BE2C (cell line): ENCODE data around the gene ATP4A.

ENCODE experiments used
- DNase-seq: peaks from one replicate; pipeline ENCODE4 v3.0.0-alpha.2; 2020
- H3K27me3 ChIP-seq: fragments of 250-450 bp; sonication (Bioruptor Pico); 2 replicates; pipeline ENCODE4 v1.5.1; 2020; ENCODE audit warnings: mild to moderate bottlenecking
- H3K36me3 ChIP-seq: fragments of 250-450 bp; sonication (Bioruptor Pico); 2 replicates; pipeline ENCODE4 v1.5.1; 2020; ENCODE audit warnings: mild to moderate bottlenecking
- H3K4me1 ChIP-seq: fragments of 250-450 bp; sonication (Bioruptor Pico); 2 replicates; pipeline ENCODE4 v1.5.1; 2020
- H3K4me3 ChIP-seq: 2 replicates; pipeline ENCODE4 v1.5.1; 2011; ENCODE audit warnings: low read depth, low read length
- H3K9me3 ChIP-seq: fragments of 250-450 bp; sonication (Bioruptor Pico); 2 replicates; pipeline ENCODE4 v1.5.1; 2020
- TF ChIP-seq, protein P1 (sequence below): IDR thresholded peaks from 2 replicates; pipeline ENCODE4 v1.5.1; 2012; ENCODE audit warnings: mild to moderate bottlenecking, low read depth, low read length

ATP4A gene

DNA sequence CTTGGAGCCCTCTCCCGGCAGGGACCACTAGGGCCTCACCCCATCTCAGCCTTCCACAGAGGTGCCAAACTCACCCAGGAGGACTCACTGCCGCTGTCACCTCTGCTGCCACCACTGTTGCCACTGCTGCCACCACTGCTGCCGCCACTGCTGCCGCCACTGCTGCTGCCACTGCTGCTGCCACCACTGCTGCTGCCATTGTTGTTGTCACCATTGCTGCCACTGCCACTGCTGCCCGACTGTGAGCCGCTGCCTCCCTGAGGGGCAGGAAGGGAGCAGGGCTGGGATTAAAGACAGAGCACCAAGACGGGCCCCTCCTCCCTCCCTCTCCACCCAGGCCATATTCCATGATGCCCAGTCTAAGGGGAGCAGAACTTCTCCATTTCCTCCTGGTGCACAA, 52.1 kb downstream of the ATP4A start:
- TF ChIP-seq, protein P1, sequence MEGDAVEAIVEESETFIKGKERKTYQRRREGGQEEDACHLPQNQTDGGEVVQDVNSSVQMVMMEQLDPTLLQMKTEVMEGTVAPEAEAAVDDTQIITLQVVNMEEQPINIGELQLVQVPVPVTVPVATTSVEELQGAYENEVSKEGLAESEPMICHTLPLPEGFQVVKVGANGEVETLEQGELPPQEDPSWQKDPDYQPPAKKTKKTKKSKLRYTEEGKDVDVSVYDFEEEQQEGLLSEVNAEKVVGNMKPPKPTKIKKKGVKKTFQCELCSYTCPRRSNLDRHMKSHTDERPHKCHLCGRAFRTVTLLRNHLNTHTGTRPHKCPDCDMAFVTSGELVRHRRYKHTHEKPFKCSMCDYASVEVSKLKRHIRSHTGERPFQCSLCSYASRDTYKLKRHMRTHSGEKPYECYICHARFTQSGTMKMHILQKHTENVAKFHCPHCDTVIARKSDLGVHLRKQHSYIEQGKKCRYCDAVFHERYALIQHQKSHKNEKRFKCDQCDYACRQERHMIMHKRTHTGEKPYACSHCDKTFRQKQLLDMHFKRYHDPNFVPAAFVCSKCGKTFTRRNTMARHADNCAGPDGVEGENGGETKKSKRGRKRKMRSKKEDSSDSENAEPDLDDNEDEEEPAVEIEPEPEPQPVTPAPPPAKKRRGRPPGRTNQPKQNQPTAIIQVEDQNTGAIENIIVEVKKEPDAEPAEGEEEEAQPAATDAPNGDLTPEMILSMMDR = no peak
- DNase-seq = no peak
- H3K9me3 ChIP-seq = no peaks in the 10 kb centered on the region
- no peak overlapping the region for H3K4me3 ChIP-seq
- H3K27me3 ChIP-seq = peaks cover 62% of the 10 kb centered on the region
- H3K36me3 ChIP-seq = no peaks in the 10 kb centered on the region
- H3K4me1 ChIP-seq = no peaks in the 10 kb centered on the region

DNA sequence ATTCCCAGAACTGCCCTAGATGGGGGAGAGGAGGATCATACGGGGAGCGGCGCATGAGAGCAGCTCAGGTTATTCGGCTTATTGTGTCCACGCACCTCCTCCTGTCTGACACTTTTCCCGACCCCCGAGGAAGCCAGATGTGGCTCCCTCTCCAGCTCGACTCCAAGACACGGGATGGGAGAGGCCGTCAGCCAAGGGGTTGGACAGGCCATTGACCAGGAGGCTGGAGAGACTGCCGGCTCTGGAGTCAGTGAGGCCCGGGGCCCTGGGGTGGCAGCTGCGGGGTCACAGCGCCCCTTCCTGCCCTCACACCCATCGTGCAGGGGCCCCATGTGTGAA, 52.9 kb downstream of the ATP4A start:
- no peak for DNase-seq
- H3K9me3 ChIP-seq = no peaks in the 10 kb centered on the region
- H3K27me3 ChIP-seq = peaks cover 69% of the 10 kb centered on the region
- H3K36me3 ChIP-seq = no peaks in the 10 kb centered on the region
- no peak overlapping the region for H3K4me3 ChIP-seq
- H3K4me1 ChIP-seq = no peaks in the 10 kb centered on the region
- TF ChIP-seq, protein P1 = no peak

DNA sequence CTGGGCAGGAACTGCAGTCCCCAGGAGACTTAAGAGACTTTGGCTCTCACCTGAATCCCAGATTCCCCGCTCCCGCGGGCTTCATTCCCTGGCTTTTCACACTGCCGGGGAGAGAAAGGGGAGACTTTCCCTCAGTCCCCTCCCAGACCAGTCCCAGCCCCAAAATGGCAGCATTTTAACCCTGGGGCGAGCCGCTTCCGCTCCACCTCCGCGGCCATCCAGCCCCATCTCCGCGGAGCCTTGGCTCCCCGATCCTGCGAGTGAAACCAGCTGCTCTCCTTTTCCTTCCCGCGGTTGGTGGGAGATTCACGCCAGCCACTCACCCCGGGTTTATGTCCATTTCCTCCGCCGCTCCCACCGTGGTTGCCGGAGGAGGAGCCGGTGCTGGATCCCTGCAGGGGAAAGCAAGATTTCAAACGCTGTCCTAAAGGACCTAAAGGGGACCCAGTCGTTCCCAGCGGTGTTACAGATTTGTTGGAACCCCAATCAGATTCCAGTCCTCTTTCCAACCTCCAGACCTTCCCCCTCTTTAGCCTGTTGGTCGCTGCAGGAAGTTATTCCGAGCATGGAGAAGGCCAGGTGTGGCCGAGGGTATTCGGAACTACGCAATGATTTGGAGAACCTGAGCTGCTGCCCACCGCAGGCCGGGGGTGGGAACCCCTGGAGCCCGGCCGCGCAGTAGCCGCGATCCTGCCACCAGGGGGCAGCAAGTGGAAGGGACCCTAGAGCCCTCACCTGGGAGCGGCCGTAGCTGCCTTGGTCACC, 53.4 kb downstream of the ATP4A start:
- Histone ChIP-seq H3K27me3 (peaks cover 75% of the 10 kb centered on the region), H3K4me1 (no peaks in the 10 kb centered on the region), H3K9me3 (no peaks in the 10 kb centered on the region), H3K4me3 (no peak overlapping the region), H3K36me3 (no peaks in the 10 kb centered on the region)
- TF ChIP-seq, protein P1 = peak; percentile 91
- DNase-seq = peak; percentile 78

DNA sequence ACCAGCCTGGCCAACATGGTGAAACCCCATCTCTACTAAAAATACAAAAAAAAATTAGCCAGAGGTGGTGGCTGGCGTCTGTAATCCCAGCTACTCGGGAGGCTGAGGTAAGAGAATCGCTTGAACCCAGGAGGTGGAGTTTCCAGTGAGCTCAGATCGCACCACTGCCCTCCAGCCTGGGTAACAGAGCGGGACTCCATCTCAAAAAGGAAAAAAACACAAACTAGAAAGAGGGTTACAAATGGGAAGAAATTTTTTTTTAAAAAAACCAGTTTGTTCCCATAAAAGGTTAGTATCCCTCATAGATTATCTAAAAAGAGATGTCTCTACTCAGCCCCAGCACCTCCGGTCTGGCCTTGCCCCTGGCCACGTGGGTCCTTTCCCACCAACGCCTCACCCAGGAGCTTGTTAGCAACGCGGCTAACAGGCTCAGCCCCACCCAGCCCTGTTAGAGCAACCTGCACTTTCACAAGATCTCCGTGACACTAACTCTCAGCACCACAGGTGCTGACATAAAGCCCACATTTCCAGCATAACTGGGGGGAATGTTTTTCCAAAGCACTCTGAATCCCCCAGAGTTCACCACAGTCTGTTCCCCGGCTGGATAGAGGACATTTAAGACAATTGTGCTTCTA, 54.3 kb downstream of the ATP4A start:
- Histone ChIP-seq H3K4me3 (no peak overlapping the region), H3K4me1 (no peaks in the 10 kb centered on the region), H3K27me3 (peaks cover 78% of the 10 kb centered on the region), H3K36me3 (no peaks in the 10 kb centered on the region), H3K9me3 (no peaks in the 10 kb centered on the region)
- TF ChIP-seq, protein P1 = no peak
- DNase-seq = no peak

DNA sequence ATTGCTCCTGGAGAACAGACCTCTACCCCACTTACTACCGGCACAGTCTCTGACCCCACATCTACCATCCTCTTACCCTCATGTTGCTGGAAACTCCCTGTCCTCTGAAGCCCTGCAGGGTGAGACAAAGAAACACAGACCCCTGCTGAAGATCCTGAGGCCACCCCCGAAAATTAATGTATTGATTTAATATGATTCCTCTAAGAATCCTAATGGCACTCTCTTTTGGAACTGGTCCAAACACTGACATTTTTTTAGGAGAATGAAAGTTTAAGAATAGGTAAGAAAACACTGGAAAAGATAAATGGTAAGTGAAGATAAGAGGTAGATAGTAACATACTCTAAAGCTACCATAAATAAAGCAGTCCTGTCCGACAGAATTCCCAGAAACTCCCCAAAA, 55.3 kb downstream of the ATP4A start:
- DNase-seq = no peak
- TF ChIP-seq, protein P1 = no peak
- Histone ChIP-seq H3K4me1 (no peaks in the 10 kb centered on the region), H3K4me3 (no peak overlapping the region), H3K36me3 (no peaks in the 10 kb centered on the region), H3K9me3 (no peaks in the 10 kb centered on the region), H3K27me3 (peaks cover 81% of the 10 kb centered on the region)

DNA sequence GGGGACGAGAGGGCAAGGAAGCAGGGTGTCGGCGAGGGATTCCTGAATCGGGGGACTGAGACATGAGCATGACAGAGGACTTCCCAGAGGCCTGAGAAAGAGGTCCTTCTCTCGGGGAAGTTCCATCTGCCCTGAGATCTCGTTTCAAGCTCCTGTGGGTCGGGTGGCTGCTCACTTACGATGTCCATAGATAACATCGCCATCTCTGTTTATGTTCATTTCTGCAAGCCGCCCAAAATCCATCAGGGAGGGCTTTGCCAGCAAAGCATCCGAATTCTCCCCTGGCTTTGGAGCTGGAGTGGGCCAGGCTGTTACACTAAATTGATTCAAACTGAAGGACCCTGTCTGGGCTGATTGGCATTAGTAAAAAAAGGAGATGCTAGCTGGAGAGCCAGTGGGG, 55.9 kb downstream of the ATP4A start:
- H3K9me3 ChIP-seq = no peaks in the 10 kb centered on the region
- H3K4me3 ChIP-seq = no peak overlapping the region
- TF ChIP-seq, protein P1 = no peak
- H3K36me3 ChIP-seq = no peaks in the 10 kb centered on the region
- H3K4me1 ChIP-seq = no peaks in the 10 kb centered on the region
- H3K27me3 ChIP-seq = peaks cover 77% of the 10 kb centered on the region
- DNase-seq = no peak
